ENCODE data around the gene DCDC2B.
"Not testable (repeated sequence)": the region's sequence is repeated elsewhere in the genome, so short reads cannot be mapped to it uniquely, and the experiment has no call there.

The DCDC2B gene

GRCh38 chr1:32208891-32209328 lies at the start of gene DCDC2B:
DCDC2B (plus strand) TSS chr1:32209089; CDS start chr1:32209094, 5 bp downstream.
- H3K36me3 Mint-ChIP-seq = peaks cover 11% of the 10 kb centered on the region
- DNase-seq = no peak
- peaks cover 26% of the 10 kb centered on the region for H3K4me1 Mint-ChIP-seq
- CTCF ChIA-PET = interaction anchor here (0.9 kb wide), 1 partner anchor 185 kb away, joined by 3 read pairs; the partner anchor contains the start of gene BSDC1
- peak within 1 kb of the TSS; percentile 12 for H3K27ac Mint-ChIP-seq
- H3K27me3 Mint-ChIP-seq = no peaks in the 10 kb centered on the region
- no peaks in the 10 kb centered on the region for H3K9me3 Mint-ChIP-seq
- H3K4me3 Mint-ChIP-seq = no peak within 1 kb of the TSS

DNA sequence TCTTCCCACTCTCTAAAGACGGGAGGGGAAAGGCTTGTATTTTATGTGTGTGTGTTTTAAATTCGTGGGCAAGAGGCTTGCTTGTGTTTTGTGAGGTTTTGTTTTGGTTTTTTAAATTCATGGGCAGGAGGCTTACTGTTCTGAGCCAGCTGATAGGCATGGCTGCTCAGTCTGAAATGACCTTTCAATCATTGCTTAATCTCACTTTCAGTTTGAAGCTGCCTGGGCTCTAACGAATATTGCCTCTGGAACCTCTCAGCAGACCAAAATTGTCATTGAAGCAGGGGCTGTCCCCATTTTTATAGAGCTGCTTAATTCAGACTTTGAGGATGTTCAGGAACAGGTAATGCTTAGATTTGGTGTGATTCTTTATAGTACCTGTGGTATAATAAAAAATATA lies 49.7 kb upstream of the DCDC2B start:
- H3K27me3 Mint-ChIP-seq = no peaks in the 10 kb centered on the region
- H3K9me3 Mint-ChIP-seq = no peaks in the 10 kb centered on the region
- peaks cover 57% of the 10 kb centered on the region for H3K36me3 Mint-ChIP-seq
- no peaks in the 10 kb centered on the region for H3K4me1 Mint-ChIP-seq
- CTCF ChIA-PET = interaction anchor here (1.0 kb wide), 2 partner anchors 21 to 50 kb away, joined by 3 read pairs; no protein-coding TSS in a partner anchor
- DNase-seq = no peak
- H3K27ac Mint-ChIP-seq = no peak overlapping the region
- H3K4me3 Mint-ChIP-seq = no peak overlapping the region

GRCh38 chr1:32163405-32163804 lies 45.5 kb upstream of the DCDC2B start:
- Mint-ChIP-seq H3K4me3 (no peak overlapping the region), H3K4me1 (no peaks in the 10 kb centered on the region), H3K36me3 (peaks cover 50% of the 10 kb centered on the region), H3K9me3 (no peaks in the 10 kb centered on the region), H3K27me3 (no peaks in the 10 kb centered on the region), H3K27ac (no peak overlapping the region)
- DNase-seq = no peak
- CTCF ChIA-PET = no interaction called here

- not testable (repeated sequence) for H3K4me3 Mint-ChIP-seq, H3K27ac Mint-ChIP-seq, DNase-seq, H3K9me3 Mint-ChIP-seq, H3K27me3 Mint-ChIP-seq, H3K4me1 Mint-ChIP-seq
- H3K36me3 Mint-ChIP-seq = peaks cover 50% of the 10 kb centered on the region
- CTCF ChIA-PET = interaction anchor here (1.0 kb wide), 1 partner anchor 51 kb away, joined by 3 read pairs; no protein-coding TSS in a partner anchor
Observed at GRCh38 chr1:32165633-32166032, 43.3 kb upstream of the DCDC2B start.

- DNase-seq = no peak
- Mint-ChIP-seq H3K36me3 (peaks cover 64% of the 10 kb centered on the region), H3K9me3 (no peaks in the 10 kb centered on the region), H3K4me3 (no peak overlapping the region), H3K27me3 (no peaks in the 10 kb centered on the region), H3K4me1 (peaks cover 16% of the 10 kb centered on the region), H3K27ac (no peak overlapping the region)
- CTCF ChIA-PET = no interaction called here
Observed at GRCh38 chr1:32170991-32171390, 37.9 kb upstream of the DCDC2B start.

DNA sequence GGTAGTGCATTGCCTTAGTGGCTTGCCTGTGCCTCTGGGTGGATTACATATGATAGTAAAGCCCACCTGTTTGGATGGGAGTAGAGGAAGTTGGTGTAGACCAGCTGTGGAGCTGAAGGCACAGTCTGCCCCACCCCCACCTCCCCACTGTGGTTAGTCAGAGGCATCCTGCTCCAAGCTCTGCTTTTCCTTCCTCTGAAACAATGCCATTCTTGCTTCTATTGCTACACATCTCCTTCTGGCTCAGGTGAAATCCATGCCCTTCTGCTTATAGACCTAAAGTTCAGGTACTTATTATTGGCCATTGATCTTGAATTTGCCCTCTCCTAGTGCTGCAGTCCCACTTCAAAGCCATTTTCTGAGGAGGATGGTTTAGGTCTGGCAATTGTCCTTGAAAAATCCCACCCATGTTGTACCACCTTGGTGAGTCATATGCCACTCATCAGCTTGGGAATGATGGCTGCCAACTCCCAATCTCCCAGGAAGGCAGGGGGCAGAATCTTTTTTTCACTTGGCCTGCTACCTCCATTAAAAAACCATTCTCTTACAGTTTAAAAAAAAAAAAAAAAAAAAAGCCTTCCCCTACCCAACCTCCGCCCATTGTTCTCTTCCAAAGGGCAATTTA lies 36.2 kb upstream of the DCDC2B start:
- Mint-ChIP-seq H3K4me3 (no peak overlapping the region), H3K4me1 (peaks cover 16% of the 10 kb centered on the region), H3K27me3 (no peaks in the 10 kb centered on the region), H3K36me3 (peaks cover 54% of the 10 kb centered on the region), H3K9me3 (no peaks in the 10 kb centered on the region), H3K27ac (no peak overlapping the region)
- CTCF ChIA-PET = interaction anchor here (0.9 kb wide), 1 partner anchor 123 kb away, joined by 3 read pairs; no protein-coding TSS in a partner anchor
- peak; percentile 29 for DNase-seq

GRCh38 chr1:32178380-32179192 lies 30.3 kb upstream of the DCDC2B start:
- Mint-ChIP-seq H3K4me1 (peaks cover 37% of the 10 kb centered on the region), H3K36me3 (peaks cover 38% of the 10 kb centered on the region), H3K4me3 (peak overlapping the region; percentile 91), H3K9me3 (no peaks in the 10 kb centered on the region), H3K27ac (peak overlapping the region; percentile 94), H3K27me3 (peaks cover 4% of the 10 kb centered on the region)
- DNase-seq = no peak
- CTCF ChIA-PET = no interaction called here

- Mint-ChIP-seq H3K4me1 (peaks cover 42% of the 10 kb centered on the region), H3K4me3 (peak overlapping the region; percentile 91)
Observed at GRCh38 chr1:32179193-32179442, 29.8 kb upstream of the DCDC2B start.

DNA sequence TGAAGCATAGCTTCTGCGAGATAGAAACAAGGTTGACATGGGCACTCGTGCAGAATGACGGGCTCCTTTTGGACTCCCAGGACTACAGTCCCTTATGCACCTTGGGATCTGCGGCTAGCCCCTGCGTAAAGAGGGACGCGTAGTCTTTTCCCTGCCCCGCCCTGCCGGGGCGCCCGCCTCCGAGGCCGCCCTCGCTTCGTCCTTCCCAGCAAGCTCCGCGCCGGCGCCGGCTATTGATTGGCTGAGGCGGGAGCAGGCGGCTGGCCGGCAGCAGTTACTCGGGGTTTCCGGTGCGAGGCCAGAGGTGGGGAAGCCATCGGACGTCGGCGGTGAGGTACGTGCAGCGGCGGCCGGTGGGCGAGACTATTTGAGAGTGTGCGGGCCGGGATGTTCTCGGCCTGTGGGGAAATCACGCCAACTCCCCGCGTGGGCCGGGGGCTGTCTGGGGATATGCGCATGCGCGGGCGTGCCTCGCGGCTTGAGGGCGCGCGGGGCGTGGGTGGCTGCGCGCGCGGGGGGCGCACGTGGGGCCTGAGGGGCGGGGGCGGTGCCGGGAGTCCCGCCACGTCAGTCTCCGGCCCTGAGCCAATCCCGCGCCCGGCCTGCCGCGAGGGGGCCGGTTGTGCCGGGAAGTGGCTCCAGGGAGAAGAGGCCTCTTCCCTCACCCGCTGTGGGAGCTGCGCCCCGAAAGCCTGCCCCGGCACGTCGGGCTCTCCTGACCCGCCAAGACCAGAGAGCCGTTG lies 29.3 kb upstream of the DCDC2B start, which contains the start of gene TXLNA:
Gene TXLNA, plus strand, starts transcription at position 233 of the 743 bp plus-strand sequence. CDS start 671 bp downstream, outside the sequence.
- Mint-ChIP-seq H3K27me3 (peaks cover 4% of the 10 kb centered on the region), H3K4me3 (peak within 1 kb of the TSS; percentile 91), H3K27ac (peak within 1 kb of the TSS; percentile 94), H3K9me3 (no peaks in the 10 kb centered on the region), H3K4me1 (peaks cover 47% of the 10 kb centered on the region), H3K36me3 (peaks cover 40% of the 10 kb centered on the region)
- DNase-seq = peak; percentile 93
- CTCF ChIA-PET = interaction anchor here (0.6 to 1.2 kb wide), 3 partner anchors 20 to 36 kb away, joined by 3 to 7 read pairs (median 4); no protein-coding TSS in a partner anchor

More at GRCh38 chr1:32179193-32179442, 29.8 kb upstream of the DCDC2B start:
- Mint-ChIP-seq H3K9me3 (no peaks in the 10 kb centered on the region), H3K27ac (peak overlapping the region; percentile 94), H3K27me3 (peaks cover 4% of the 10 kb centered on the region), H3K36me3 (peaks cover 40% of the 10 kb centered on the region)
- CTCF ChIA-PET = no interaction called here
- no peak for DNase-seq

- Mint-ChIP-seq H3K27me3 (peaks cover 4% of the 10 kb centered on the region), H3K4me1 (peaks cover 53% of the 10 kb centered on the region), H3K36me3 (peaks cover 42% of the 10 kb centered on the region), H3K27ac (peak overlapping the region; percentile 88), H3K9me3 (no peaks in the 10 kb centered on the region), H3K4me3 (peak overlapping the region; percentile 91)
- peak; percentile 55 for DNase-seq
- CTCF ChIA-PET = interaction anchor here (0.6 to 1.5 kb wide), 5 partner anchors 16 to 192 kb away, joined by 3 to 7 read pairs (median 3); no protein-coding TSS in a partner anchor
Observed at GRCh38 chr1:32180186-32181060, 28.5 kb upstream of the DCDC2B start.

- H3K9me3 Mint-ChIP-seq = no peaks in the 10 kb centered on the region
- no peak for DNase-seq
- peaks cover 43% of the 10 kb centered on the region for H3K36me3 Mint-ChIP-seq
- H3K4me1 Mint-ChIP-seq = peaks cover 57% of the 10 kb centered on the region
- H3K4me3 Mint-ChIP-seq = peak overlapping the region; percentile 91
- CTCF ChIA-PET = interaction anchor here (1.1 to 1.5 kb wide), 3 partner anchors 18 to 192 kb away, joined by 3 to 7 read pairs (median 4); no protein-coding TSS in a partner anchor
- H3K27ac Mint-ChIP-seq = peak overlapping the region; percentile 88
- H3K27me3 Mint-ChIP-seq = peaks cover 4% of the 10 kb centered on the region
Observed at GRCh38 chr1:32181065-32181464, 27.8 kb upstream of the DCDC2B start.

DNA sequence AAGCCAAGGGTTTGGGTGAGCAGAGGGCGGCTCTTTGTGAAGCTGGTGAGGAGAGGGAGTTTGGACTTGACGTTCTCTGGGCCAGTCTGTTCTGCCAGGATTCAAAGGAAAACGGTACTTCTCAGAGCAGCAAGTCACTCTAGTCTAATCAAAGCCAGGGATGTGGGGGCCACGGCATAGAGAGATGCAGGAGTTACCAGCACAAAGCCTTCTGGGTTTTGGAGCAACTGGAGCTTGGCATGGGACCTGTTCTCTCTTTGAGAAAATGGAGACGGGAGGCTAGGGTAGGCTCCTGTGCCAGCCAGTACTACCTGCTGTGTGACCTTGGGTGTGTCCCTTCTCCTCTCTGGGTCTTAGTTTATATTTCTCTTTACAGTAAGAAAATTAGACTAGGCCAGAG lies 27.3 kb upstream of the DCDC2B start:
- no peak for DNase-seq
- H3K27me3 Mint-ChIP-seq = peaks cover 4% of the 10 kb centered on the region
- peaks cover 62% of the 10 kb centered on the region for H3K4me1 Mint-ChIP-seq
- H3K36me3 Mint-ChIP-seq = peaks cover 48% of the 10 kb centered on the region
- peak overlapping the region; percentile 91 for H3K4me3 Mint-ChIP-seq
- CTCF ChIA-PET = interaction anchor here (1.5 kb wide), 1 partner anchor 191 kb away, joined by 3 read pairs; no protein-coding TSS in a partner anchor
- no peaks in the 10 kb centered on the region for H3K9me3 Mint-ChIP-seq
- peak overlapping the region; percentile 88 for H3K27ac Mint-ChIP-seq

DNA sequence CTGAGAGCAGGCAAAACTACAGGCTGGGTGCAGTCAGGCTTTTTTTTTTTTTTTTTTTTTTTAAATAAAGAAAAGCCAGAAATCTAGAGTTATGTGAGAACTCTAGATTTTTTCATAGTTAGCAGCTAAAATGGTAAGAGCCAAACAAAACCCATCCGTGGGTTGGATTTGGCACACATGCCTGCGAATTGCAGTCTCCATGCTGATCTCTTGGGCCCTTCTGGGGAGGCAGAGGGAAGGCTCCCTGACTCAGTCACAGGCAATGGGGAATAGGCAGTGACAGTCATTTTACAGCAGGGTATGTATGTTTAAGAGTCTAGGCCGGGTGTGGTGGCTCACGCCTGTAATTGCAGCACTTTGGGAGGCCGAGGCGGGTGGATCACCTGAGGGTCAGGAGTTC lies 26.8 kb upstream of the DCDC2B start:
- peak overlapping the region; percentile 52 for H3K4me3 Mint-ChIP-seq
- no peak overlapping the region for H3K27ac Mint-ChIP-seq
- no peak for DNase-seq
- H3K9me3 Mint-ChIP-seq = no peaks in the 10 kb centered on the region
- CTCF ChIA-PET = interaction anchor here (1.5 kb wide), 1 partner anchor 191 kb away, joined by 3 read pairs; no protein-coding TSS in a partner anchor
- H3K36me3 Mint-ChIP-seq = peaks cover 49% of the 10 kb centered on the region
- peaks cover 4% of the 10 kb centered on the region for H3K27me3 Mint-ChIP-seq
- peaks cover 64% of the 10 kb centered on the region for H3K4me1 Mint-ChIP-seq

Measured in activated naive CD4-positive, alpha-beta T cell treated with anti-CD3 and anti-CD28 coated beads, Interleukin-2, amount 10 ng/mL, durations not matched to agents 7 days and 5 days (primary cell).